Mesothelial cell of epicardium (in vitro differentiated cells): ENCODE data around the gene NUBP2. TPM values are rescaled to one million over a fixed set of nuclear protein-coding genes. Genes with fewer than 3 reads are reported as not detected.

Experiments used
- DNase-seq, 2 experiments: peaks; one replicate each; pipeline ENCODE4 v3.0.0; 2021; ENCODE audit warnings: low spot score in 2 of 2; ENCODE audit not compliant: unreplicated experiment in 2 of 2
- H3K27ac Mint-ChIP-seq: 2 replicates; pipeline ENCODE4 v1.8.0; 2021; ENCODE audit warnings: mixed read lengths
- H3K27me3 Mint-ChIP-seq: 2 replicates; pipeline ENCODE4 v1.8.0; 2021; ENCODE audit warnings: low read depth, mixed read lengths
- H3K36me3 Mint-ChIP-seq: 2 replicates; pipeline ENCODE4 v1.8.0; 2021; ENCODE audit warnings: mixed read lengths
- H3K4me1 Mint-ChIP-seq: 2 replicates; pipeline ENCODE4 v1.8.0; 2021; ENCODE audit warnings: mixed read lengths
- H3K4me3 Mint-ChIP-seq: 2 replicates; pipeline ENCODE4 v1.8.0; 2021; ENCODE audit warnings: mild to moderate bottlenecking, moderate library complexity, mixed read lengths
- H3K9me3 Mint-ChIP-seq: 2 replicates; pipeline ENCODE4 v1.8.0; 2021; ENCODE audit warnings: mixed read lengths
- total RNA-seq: library from RNA; stranded (reverse); gene quantifications from 3 replicates; pipeline ENCODE4 v1.2.1, GENCODE V29; 2021
- TF ChIP-seq, protein P1 (sequence below): fragments of 200-600 bp; sonication (generic); IDR thresholded peaks from one replicate; pipeline ENCODE4 v1.5.0; 2021; ENCODE audit warnings: antibody characterized with exemption; ENCODE audit not compliant: unreplicated experiment

NUBP2 gene
- total RNA-seq, 1 donor from 2014 or later, result 63.6 TPM

DNA sequence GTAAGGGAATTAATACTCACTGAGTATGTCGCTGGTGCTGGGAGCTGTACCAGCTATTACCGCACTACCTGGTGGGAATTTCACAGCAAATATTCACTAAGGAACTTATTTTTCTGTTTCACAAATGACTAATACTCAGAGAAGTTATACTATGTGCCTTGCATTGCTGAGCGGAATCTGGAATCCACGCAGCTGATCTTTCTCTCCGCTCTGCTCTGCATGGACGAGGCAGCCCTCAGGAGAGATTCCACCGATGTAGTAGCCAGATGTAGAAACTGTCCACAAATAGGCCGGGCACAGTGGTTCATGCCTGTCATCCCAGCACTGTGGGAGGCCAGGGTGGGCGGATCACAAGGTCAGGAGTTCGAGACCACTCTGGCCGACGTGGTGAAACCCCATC is 28.6 kb upstream of the NUBP2 start:
- TF ChIP-seq, protein P1, sequence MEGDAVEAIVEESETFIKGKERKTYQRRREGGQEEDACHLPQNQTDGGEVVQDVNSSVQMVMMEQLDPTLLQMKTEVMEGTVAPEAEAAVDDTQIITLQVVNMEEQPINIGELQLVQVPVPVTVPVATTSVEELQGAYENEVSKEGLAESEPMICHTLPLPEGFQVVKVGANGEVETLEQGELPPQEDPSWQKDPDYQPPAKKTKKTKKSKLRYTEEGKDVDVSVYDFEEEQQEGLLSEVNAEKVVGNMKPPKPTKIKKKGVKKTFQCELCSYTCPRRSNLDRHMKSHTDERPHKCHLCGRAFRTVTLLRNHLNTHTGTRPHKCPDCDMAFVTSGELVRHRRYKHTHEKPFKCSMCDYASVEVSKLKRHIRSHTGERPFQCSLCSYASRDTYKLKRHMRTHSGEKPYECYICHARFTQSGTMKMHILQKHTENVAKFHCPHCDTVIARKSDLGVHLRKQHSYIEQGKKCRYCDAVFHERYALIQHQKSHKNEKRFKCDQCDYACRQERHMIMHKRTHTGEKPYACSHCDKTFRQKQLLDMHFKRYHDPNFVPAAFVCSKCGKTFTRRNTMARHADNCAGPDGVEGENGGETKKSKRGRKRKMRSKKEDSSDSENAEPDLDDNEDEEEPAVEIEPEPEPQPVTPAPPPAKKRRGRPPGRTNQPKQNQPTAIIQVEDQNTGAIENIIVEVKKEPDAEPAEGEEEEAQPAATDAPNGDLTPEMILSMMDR, result no peak
- Mint-ChIP-seq H3K4me1 (no peaks in the 10 kb centered on the region), H3K27me3 (no peaks in the 10 kb centered on the region), H3K4me3 (no peak overlapping the region), H3K36me3 (peaks cover 7% of the 10 kb centered on the region), H3K27ac (no peak overlapping the region), H3K9me3 (no peaks in the 10 kb centered on the region)
- no peak for DNase-seq

DNA sequence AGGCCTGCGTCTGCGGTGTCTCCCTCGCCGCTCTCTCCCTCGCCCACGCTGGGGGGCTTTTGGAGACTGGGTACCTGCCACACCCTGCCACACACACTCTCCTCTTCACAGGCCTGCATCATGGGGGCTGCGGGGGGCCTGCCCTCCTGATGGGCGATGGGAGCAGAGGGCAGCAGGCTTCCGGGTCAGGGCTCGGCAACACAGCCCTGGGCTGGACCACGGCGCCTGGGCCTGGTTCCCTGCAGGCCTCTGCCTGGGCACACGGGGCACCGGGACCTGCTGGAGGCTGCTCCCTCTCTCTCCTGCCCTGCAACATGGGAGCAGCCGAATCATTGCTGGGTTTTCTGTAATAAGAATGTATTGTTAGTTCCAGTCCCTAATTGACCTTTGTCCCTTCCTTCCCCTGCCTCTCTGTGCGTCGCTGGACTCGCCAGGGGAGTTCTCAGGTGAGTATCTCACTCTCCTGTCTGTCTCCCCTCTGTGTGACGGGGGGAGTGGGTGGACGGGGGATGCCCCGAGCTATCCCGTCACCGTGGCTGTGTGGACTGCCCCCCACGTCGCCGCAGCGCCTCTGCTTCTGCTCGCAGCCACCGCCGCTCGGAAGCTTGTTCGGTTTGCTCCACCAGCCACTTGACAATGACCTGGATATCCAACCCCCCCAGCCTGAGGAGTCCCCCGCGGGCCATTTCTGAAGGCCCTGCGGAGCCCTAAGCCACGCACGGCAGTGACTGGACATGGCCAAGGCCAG is 24.9 kb upstream of the NUBP2 start:
- no peak overlapping the region for H3K27ac Mint-ChIP-seq
- H3K4me1 Mint-ChIP-seq, result no peaks in the 10 kb centered on the region
- DNase-seq, result no peak
- no peaks in the 10 kb centered on the region for H3K9me3 Mint-ChIP-seq
- peaks cover 8% of the 10 kb centered on the region for H3K36me3 Mint-ChIP-seq
- no peak overlapping the region for H3K4me3 Mint-ChIP-seq
- TF ChIP-seq, protein P1, result no peak
- no peaks in the 10 kb centered on the region for H3K27me3 Mint-ChIP-seq

DNA sequence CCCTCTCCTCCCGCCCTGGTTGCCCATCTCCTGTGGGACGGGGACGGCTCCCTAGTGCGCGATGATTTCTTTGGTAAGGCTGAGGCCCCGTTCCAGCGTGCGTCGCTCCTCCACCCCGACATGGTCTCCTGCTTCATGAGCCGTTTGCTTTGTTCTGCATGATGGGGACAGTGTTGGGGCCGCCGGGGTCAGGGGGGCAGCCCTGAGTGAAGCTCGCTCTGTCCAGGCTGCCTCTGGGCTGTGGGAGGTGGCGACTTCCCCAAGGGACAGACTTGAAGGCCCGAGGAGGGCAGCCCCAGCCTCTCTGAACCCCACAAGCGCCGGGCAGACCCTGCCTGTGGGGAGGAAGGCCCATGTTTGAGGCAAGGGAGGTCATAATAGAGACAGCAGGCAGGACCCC is 23.8 kb upstream of the NUBP2 start:
- H3K27me3 Mint-ChIP-seq, result no peaks in the 10 kb centered on the region
- H3K27ac Mint-ChIP-seq, result no peak overlapping the region
- no peak overlapping the region for H3K4me3 Mint-ChIP-seq
- H3K9me3 Mint-ChIP-seq, result no peaks in the 10 kb centered on the region
- peaks cover 7% of the 10 kb centered on the region for H3K36me3 Mint-ChIP-seq
- no peak for DNase-seq
- no peaks in the 10 kb centered on the region for H3K4me1 Mint-ChIP-seq
- TF ChIP-seq, protein P1, result no peak

DNA sequence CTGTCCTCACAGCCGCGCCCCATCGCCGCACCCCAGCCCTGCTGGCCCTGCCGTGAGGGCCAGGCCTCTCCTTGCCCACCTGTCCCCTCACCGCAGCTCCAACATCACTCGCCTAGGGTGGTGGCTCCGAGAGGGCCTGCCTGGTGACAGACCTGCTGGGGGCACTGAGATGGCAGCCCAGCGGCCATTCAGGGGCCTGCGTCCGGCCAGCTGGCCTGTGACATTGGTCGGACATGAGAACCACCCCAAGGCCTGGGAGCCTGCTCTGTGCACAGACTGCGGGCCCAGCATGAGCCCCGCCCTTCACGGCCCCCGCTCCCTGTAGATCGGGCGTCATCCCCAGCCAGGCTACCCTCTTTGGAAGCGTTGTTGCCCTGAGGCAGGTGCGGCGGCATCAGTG is 23.2 kb upstream of the NUBP2 start:
- H3K27ac Mint-ChIP-seq, result no peak overlapping the region
- TF ChIP-seq, protein P1, result no peak
- no peaks in the 10 kb centered on the region for H3K27me3 Mint-ChIP-seq
- peaks cover 7% of the 10 kb centered on the region for H3K36me3 Mint-ChIP-seq
- no peaks in the 10 kb centered on the region for H3K4me1 Mint-ChIP-seq
- no peak for DNase-seq
- H3K9me3 Mint-ChIP-seq, result no peaks in the 10 kb centered on the region
- no peak overlapping the region for H3K4me3 Mint-ChIP-seq

DNA sequence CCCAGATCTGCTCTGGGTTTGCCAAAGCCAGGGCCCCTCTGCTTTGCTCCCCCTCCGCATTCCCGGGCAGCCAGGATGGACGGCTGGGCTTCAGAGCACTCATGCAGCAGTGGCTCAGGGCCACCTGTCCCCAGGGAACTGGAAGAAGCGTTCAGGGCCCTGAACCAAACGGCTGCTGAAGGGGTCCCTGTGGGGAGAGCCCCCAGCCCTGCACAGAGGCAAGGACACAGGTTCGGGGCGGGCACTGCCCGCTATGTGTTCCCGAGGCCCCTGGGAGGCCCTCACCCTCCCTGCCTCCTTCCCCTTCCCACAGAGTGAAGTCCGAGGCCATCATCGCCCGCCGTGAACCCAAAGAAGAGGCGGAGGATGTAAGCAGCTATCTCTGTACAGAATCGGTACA is 21.8 kb upstream of the NUBP2 start:
- no peaks in the 10 kb centered on the region for H3K9me3 Mint-ChIP-seq
- TF ChIP-seq, protein P1, result no peak
- no peaks in the 10 kb centered on the region for H3K4me1 Mint-ChIP-seq
- H3K4me3 Mint-ChIP-seq, result no peak overlapping the region
- DNase-seq, result no peak
- no peaks in the 10 kb centered on the region for H3K27me3 Mint-ChIP-seq
- H3K36me3 Mint-ChIP-seq, result peaks cover 5% of the 10 kb centered on the region
- no peak overlapping the region for H3K27ac Mint-ChIP-seq

DNA sequence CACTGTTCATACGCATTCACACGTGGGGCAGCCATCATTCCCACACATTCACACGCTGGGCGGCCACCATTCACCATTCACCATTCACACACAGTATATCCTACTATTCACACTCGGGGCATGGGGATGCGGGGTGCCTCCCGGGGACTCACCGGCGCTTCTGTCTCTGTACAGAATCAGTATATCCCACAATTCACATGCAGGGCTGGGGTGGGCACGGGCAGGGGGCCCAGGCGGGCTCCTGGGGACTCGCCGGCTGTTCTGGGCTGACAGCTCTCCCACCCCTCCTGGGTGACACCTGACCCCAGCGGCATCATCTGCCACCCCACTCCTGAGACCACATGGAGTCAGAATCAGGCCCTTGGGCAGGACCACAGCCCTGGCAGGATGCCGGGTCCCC is 21.0 kb upstream of the NUBP2 start:
- TF ChIP-seq, protein P1, result no peak
- no peak for DNase-seq
- Mint-ChIP-seq H3K4me1 (no peaks in the 10 kb centered on the region), H3K36me3 (peaks cover 5% of the 10 kb centered on the region), H3K27me3 (no peaks in the 10 kb centered on the region), H3K27ac (no peak overlapping the region), H3K4me3 (no peak overlapping the region), H3K9me3 (no peaks in the 10 kb centered on the region)
